HCT116 (cell line): ENCODE results near the gene ILDR2. TPM values are rescaled to one million over a fixed set of nuclear protein-coding genes. Genes with fewer than 3 reads are reported as not detected.

Source experiments
- ATAC-seq: fragments of 200-7000 bp; cut with Tn5 transposase; 2 replicates; pipeline ENCODE4 v1.9.1; 2020; ENCODE audit warnings: mild to moderate bottlenecking, moderate library complexity
- BruUV-seq: library from RNA; stranded (reverse); fragments of 400-500 nt; replicated peaks from 2 replicates; lab custom pipeline; 2021; lab: Mats Ljungman, UMichigan
- CTCF ChIA-PET: fragments of 300-600 bp; sonication (Branson Sonifier 250); formaldehyde crosslinking; loops from one replicate; lab custom pipeline; 2021; ENCODE audit warnings: antibody characterized with exemption; lab: Charles Lee
- POLR2A ChIA-PET: fragments of 300-600, 350-600 bp; sonication (Branson Sonifier 250); formaldehyde crosslinking; loops from one replicate; lab custom pipeline; 2021; ENCODE audit warnings: antibody characterized with exemption; lab: Charles Lee
- RAD21 ChIA-PET, 2 experiments: fragments of 300-600 bp; sonication (Branson Sonifier 250); formaldehyde crosslinking; loops; one replicate each; lab custom pipeline; 2023; ENCODE audit warnings: low total read pairs in 2 of 2; ENCODE audit not compliant: uncharacterized antibody in 2 of 2, unreplicated experiment in 2 of 2, low non-redundant PET in 1 of 2; lab: Charles Lee
- DNase-seq: peaks from one replicate; pipeline ENCODE4 v3.0.0-alpha.2; 2010; ENCODE audit warnings: low read depth, low spot score
- H2AFZ ChIP-seq: fragments of 200-600 bp; shearing (Covaris generic), sonication (generic); 2 replicates; pipeline ENCODE4 v1.6.1; 2017; ENCODE audit warnings: low read depth, mixed run types, mixed read lengths, antibody characterized with exemption, low read length; ENCODE audit not compliant: poor library complexity, severe bottlenecking
- H3K27ac ChIP-seq: 2 replicates; pipeline ENCODE4 v1.5.1; 2012; ENCODE audit warnings: low read depth, low read length
- H3K27me3 ChIP-seq: fragments of 200-600 bp; sonication (generic); 2 replicates; pipeline ENCODE4 v1.6.1; 2016; ENCODE audit warnings: mixed run types, low read length, mixed read lengths; ENCODE audit not compliant: insufficient read depth
- H3K36me3 ChIP-seq, 2 experiments: fragments of 200-500 bp in 1 of 2; fragments of 200-600 bp in 1 of 2; sonication (Bioruptor generic) in 1 of 2; sonication (generic) in 1 of 2; 2 replicates each; pipeline versions ENCODE4 v1.5.1 to v1.6.1; 2014 to 2016; ENCODE audit warnings: low read length in 2 of 2, inconsistent platforms in 1 of 2, mixed read lengths in 1 of 2, mixed run types in 1 of 2; ENCODE audit not compliant: insufficient read depth in 2 of 2, control insufficient read depth in 1 of 2
- H3K4me1 ChIP-seq, 2 experiments: fragments of 200-600 bp in 1 of 2; sonication (generic) in 1 of 2; 2 replicates each; pipeline versions ENCODE4 v1.5.1 to v1.6.1; 2012 to 2017; ENCODE audit warnings: low read length in 2 of 2, inconsistent platforms in 1 of 2, mild to moderate bottlenecking in 1 of 2, mixed read lengths in 1 of 2, mixed run types in 1 of 2, moderate library complexity in 1 of 2; ENCODE audit not compliant: insufficient read depth in 2 of 2, control insufficient read depth in 1 of 2
- H3K4me2 ChIP-seq: fragments of 200-600 bp; sonication (generic); 2 replicates; pipeline ENCODE4 v1.6.1; 2017; ENCODE audit warnings: mixed run types, low read length, mixed read lengths
- H3K4me3 ChIP-seq, 2 experiments: fragments of 200-600 bp in 1 of 2; sonication (generic) in 1 of 2; replicated peaks in 1 of 2; 2 replicates each; pipeline ENCODE4 v1.5.1; 2011 to 2016; ENCODE audit warnings: low read length in 2 of 2, control low read depth in 1 of 2, low read depth in 1 of 2, mild to moderate bottlenecking in 1 of 2, mixed read lengths in 1 of 2, mixed run types in 1 of 2
- H3K79me2 ChIP-seq: fragments of 200-600 bp; sonication (generic); 2 replicates; pipeline ENCODE4 v1.6.1; 2017; ENCODE audit warnings: mild to moderate bottlenecking, mixed run types, low read length, moderate library complexity, mixed read lengths; ENCODE audit not compliant: insufficient read depth
- H3K9ac ChIP-seq: fragments of 200-600 bp; sonication (generic); 2 replicates; pipeline ENCODE4 v1.6.1; 2016; ENCODE audit warnings: low read length, mixed read lengths
- H3K9me2 ChIP-seq: fragments of 200-600 bp; sonication (generic), shearing (Covaris generic); 2 replicates; pipeline ENCODE4 v1.6.1; 2017; ENCODE audit warnings: mixed run types, mild to moderate bottlenecking, moderate library complexity; ENCODE audit not compliant: insufficient read depth
- H3K9me3 ChIP-seq, 2 experiments: fragments of 200-500 bp in 1 of 2; fragments of 200-600 bp in 1 of 2; sonication (Bioruptor generic) in 1 of 2; sonication (generic) in 1 of 2; 2 replicates each; pipeline ENCODE4 v1.6.1; 2014 to 2017; ENCODE audit warnings: low read length in 2 of 2, mixed read lengths in 2 of 2, inconsistent platforms in 1 of 2, low read depth in 1 of 2, mild to moderate bottlenecking in 1 of 2, mixed run types in 1 of 2, moderate library complexity in 1 of 2; ENCODE audit not compliant: control insufficient read depth in 1 of 2, insufficient read depth in 1 of 2
- H4K20me1 ChIP-seq: fragments of 200-600 bp; sonication (generic), shearing (Covaris generic); 2 replicates; pipeline ENCODE4 v1.6.1; 2017; ENCODE audit warnings: mixed run types, mild to moderate bottlenecking, moderate library complexity; ENCODE audit not compliant: insufficient read depth
- CBX3 ChIP-seq: IDR thresholded peaks from 2 replicates; pipeline ENCODE4 v1.6.1; 2012; ENCODE audit warnings: low read depth
- CEBPB ChIP-seq: IDR thresholded peaks from 2 replicates; pipeline ENCODE4 v1.6.1; 2012; ENCODE audit warnings: low read depth
- ELF1 ChIP-seq: IDR thresholded peaks from 2 replicates; pipeline ENCODE4 v1.6.1; 2012; ENCODE audit warnings: low read depth, borderline replicate concordance
- EZH2 ChIP-seq: fragments of 200-600 bp; sonication (generic); IDR thresholded peaks from 2 replicates; pipeline ENCODE4 v1.6.1; 2017; ENCODE audit warnings: antibody characterized with exemption, mixed run types
- EZH2phosphoT487 ChIP-seq: fragments of 200-600 bp; IDR thresholded peaks from 2 replicates; pipeline ENCODE4 v1.6.1; 2018; ENCODE audit warnings: antibody characterized with exemption, borderline replicate concordance
- FOSL1 ChIP-seq: IDR thresholded peaks from 2 replicates; pipeline ENCODE4 v1.6.1; 2012; ENCODE audit warnings: low read depth
- JUND ChIP-seq: IDR thresholded peaks from 2 replicates; pipeline ENCODE4 v1.6.1; 2012
- POLR2A ChIP-seq: IDR thresholded peaks from 2 replicates; pipeline ENCODE4 v1.7.0; 2011; ENCODE audit warnings: borderline replicate concordance; ENCODE audit not compliant: insufficient read depth, insufficient read length; ENCODE audit errors: extremely low read depth
- POLR2AphosphoS5 ChIP-seq: IDR thresholded peaks from 2 replicates; pipeline ENCODE4 v1.6.1; 2011; ENCODE audit warnings: mild to moderate bottlenecking, low read depth, low read length, moderate library complexity
- SIN3A ChIP-seq: IDR thresholded peaks from 2 replicates; pipeline ENCODE4 v1.6.1; 2012; ENCODE audit warnings: low read depth
- SP1 ChIP-seq: IDR thresholded peaks from 2 replicates; pipeline ENCODE4 v1.6.1; 2012; ENCODE audit warnings: low read depth
- SRF ChIP-seq: IDR thresholded peaks from 2 replicates; pipeline ENCODE4 v1.6.1; 2012; ENCODE audit warnings: low read depth
- TCF7L2 ChIP-seq: IDR thresholded peaks from 2 replicates; pipeline ENCODE4 v1.7.0; 2011; ENCODE audit warnings: borderline replicate concordance, inconsistent platforms; ENCODE audit not compliant: insufficient read depth, insufficient read length; ENCODE audit errors: extremely low read depth
- ZFX ChIP-seq: fragments of 450-650 bp; IDR thresholded peaks from 2 replicates; pipeline ENCODE4 v1.6.1; 2017
- ZNF274 ChIP-seq: fragments of 200-500 bp; sonication (Bioruptor generic); IDR thresholded peaks from 2 replicates; pipeline ENCODE4 v1.6.1; 2014; ENCODE audit warnings: mild to moderate bottlenecking, low read depth, low read length, inconsistent platforms
- intact Hi-C: fragments of 100-400 bp; cut with micrococcal nuclease; formaldehyde crosslinking; loops from 2 replicates; pipeline ENCODE4 v1.10.0; 2022
- total RNA-seq: library from RNA; stranded (reverse); gene quantifications from one replicate; pipeline ENCODE4 v1.2.1, GENCODE V29; 2021; ENCODE audit not compliant: unreplicated experiment
- TF ChIP-seq, protein P1 (sequence below): IDR thresholded peaks from 2 replicates; pipeline ENCODE4 v1.6.1; 2012
- TF ChIP-seq, protein P2 (sequence below): IDR thresholded peaks from 2 replicates; pipeline ENCODE4 v1.6.1; 2011; ENCODE audit warnings: mild to moderate bottlenecking, low read length, moderate library complexity; ENCODE audit not compliant: insufficient replicate concordance; ENCODE audit errors: extremely low read depth
- TF ChIP-seq, protein P3 (sequence below), 3 experiments: fragments of 200-600 bp in 1 of 3; sonication (generic) in 1 of 3; IDR thresholded peaks in 2 of 3; conservative IDR thresholded peaks in 1 of 3; 2 replicates each; pipeline ENCODE4 v1.5.1; 2012 to 2017; ENCODE audit warnings: low read depth in 2 of 3, low read length in 2 of 3, antibody characterized with exemption in 1 of 3, borderline replicate concordance in 1 of 3, control low read depth in 1 of 3, mild to moderate bottlenecking in 1 of 3, mixed read lengths in 1 of 3, mixed run types in 1 of 3, moderate library complexity in 1 of 3; ENCODE audit not compliant: insufficient read depth in 1 of 3
- TF ChIP-seq, protein P4 (sequence below): IDR thresholded peaks from 2 replicates; pipeline ENCODE4 v1.6.1; 2012; ENCODE audit warnings: low read depth

The ILDR2 gene
- total RNA-seq, 1 experiment from 2014 or later, result 2.4 TPM

DNA sequence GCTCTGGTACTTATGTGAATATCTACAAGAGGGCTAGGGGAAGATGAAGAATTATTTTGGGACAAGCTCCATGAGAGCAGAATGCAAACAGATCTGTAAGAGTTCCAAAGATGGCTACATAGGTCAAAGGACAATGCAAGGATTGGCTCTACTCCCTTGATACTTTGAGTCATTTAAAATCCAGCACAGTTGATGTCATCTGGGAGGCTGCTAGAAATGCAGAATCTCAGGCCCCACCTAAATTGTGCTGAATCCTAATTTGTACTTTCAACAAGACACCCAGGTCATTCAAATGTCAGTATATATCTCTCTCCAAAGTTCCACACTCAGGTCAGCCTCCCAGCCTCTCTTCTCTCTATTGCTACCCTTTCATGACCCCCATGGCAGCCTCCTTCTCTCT, 75.6 kb downstream of the ILDR2 start:
- Histone ChIP-seq H3K27ac (no peak overlapping the region), H3K9ac (no peak overlapping the region), H3K36me3 (no peaks in the 10 kb centered on the region), H3K79me2 (no peaks in the 10 kb centered on the region), H3K4me3 (no peak overlapping the region), H3K4me2 (no peak overlapping the region), H3K9me3 (no peaks in the 10 kb centered on the region; a peak in 1 of 4 replicates), H3K4me1 (peaks cover 0 to 8% of the 10 kb centered on the region in 2 experiments; a peak in 1 of 4 replicates), H3K27me3 (no peaks in the 10 kb centered on the region), H2AFZ (no peak overlapping the region), H4K20me1 (no peaks in the 10 kb centered on the region), H3K9me2 (no peaks in the 10 kb centered on the region)
- ChIA-PET RAD21 (no interaction called here), POLR2A (no interaction called here), CTCF (no interaction called here)
- DNase-seq, result no peak
- ATAC-seq, result no peak
- no peak for TF ChIP-seq EZH2
- TF ChIP-seq JUND, result no peak
- no peak for TF ChIP-seq ZFX
- TF ChIP-seq, protein P1, sequence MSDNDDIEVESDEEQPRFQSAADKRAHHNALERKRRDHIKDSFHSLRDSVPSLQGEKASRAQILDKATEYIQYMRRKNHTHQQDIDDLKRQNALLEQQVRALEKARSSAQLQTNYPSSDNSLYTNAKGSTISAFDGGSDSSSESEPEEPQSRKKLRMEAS, result no peak
- TF ChIP-seq, protein P2, sequence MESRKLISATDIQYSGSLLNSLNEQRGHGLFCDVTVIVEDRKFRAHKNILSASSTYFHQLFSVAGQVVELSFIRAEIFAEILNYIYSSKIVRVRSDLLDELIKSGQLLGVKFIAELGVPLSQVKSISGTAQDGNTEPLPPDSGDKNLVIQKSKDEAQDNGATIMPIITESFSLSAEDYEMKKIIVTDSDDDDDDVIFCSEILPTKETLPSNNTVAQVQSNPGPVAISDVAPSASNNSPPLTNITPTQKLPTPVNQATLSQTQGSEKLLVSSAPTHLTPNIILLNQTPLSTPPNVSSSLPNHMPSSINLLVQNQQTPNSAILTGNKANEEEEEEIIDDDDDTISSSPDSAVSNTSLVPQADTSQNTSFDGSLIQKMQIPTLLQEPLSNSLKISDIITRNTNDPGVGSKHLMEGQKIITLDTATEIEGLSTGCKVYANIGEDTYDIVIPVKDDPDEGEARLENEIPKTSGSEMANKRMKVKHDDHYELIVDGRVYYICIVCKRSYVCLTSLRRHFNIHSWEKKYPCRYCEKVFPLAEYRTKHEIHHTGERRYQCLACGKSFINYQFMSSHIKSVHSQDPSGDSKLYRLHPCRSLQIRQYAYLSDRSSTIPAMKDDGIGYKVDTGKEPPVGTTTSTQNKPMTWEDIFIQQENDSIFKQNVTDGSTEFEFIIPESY, result no peak
- TF ChIP-seq SP1, result no peak
- no peak for TF ChIP-seq EZH2phosphoT487
- no peak for TF ChIP-seq POLR2A
- TF ChIP-seq SRF, result no peak
- TF ChIP-seq TCF7L2, result no peak
- no peak for TF ChIP-seq CBX3
- TF ChIP-seq, protein P3, sequence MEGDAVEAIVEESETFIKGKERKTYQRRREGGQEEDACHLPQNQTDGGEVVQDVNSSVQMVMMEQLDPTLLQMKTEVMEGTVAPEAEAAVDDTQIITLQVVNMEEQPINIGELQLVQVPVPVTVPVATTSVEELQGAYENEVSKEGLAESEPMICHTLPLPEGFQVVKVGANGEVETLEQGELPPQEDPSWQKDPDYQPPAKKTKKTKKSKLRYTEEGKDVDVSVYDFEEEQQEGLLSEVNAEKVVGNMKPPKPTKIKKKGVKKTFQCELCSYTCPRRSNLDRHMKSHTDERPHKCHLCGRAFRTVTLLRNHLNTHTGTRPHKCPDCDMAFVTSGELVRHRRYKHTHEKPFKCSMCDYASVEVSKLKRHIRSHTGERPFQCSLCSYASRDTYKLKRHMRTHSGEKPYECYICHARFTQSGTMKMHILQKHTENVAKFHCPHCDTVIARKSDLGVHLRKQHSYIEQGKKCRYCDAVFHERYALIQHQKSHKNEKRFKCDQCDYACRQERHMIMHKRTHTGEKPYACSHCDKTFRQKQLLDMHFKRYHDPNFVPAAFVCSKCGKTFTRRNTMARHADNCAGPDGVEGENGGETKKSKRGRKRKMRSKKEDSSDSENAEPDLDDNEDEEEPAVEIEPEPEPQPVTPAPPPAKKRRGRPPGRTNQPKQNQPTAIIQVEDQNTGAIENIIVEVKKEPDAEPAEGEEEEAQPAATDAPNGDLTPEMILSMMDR (IDR thresholded peaks at IDR 0.05 in 2 of 3, conservative IDR thresholded peaks at IDR 0.05 in 1 of 3; ENCODE audit: borderline replicate concordance in 1 of 3, insufficient read depth in 1 of 3, low read depth in 2 of 3, low read length in 2 of 3), result no peak
- TF ChIP-seq SIN3A, result no peak
- TF ChIP-seq CEBPB, result no peak
- TF ChIP-seq ZNF274, result no peak
- TF ChIP-seq POLR2AphosphoS5, result no peak
- no peak for TF ChIP-seq ELF1
- TF ChIP-seq, protein P4, sequence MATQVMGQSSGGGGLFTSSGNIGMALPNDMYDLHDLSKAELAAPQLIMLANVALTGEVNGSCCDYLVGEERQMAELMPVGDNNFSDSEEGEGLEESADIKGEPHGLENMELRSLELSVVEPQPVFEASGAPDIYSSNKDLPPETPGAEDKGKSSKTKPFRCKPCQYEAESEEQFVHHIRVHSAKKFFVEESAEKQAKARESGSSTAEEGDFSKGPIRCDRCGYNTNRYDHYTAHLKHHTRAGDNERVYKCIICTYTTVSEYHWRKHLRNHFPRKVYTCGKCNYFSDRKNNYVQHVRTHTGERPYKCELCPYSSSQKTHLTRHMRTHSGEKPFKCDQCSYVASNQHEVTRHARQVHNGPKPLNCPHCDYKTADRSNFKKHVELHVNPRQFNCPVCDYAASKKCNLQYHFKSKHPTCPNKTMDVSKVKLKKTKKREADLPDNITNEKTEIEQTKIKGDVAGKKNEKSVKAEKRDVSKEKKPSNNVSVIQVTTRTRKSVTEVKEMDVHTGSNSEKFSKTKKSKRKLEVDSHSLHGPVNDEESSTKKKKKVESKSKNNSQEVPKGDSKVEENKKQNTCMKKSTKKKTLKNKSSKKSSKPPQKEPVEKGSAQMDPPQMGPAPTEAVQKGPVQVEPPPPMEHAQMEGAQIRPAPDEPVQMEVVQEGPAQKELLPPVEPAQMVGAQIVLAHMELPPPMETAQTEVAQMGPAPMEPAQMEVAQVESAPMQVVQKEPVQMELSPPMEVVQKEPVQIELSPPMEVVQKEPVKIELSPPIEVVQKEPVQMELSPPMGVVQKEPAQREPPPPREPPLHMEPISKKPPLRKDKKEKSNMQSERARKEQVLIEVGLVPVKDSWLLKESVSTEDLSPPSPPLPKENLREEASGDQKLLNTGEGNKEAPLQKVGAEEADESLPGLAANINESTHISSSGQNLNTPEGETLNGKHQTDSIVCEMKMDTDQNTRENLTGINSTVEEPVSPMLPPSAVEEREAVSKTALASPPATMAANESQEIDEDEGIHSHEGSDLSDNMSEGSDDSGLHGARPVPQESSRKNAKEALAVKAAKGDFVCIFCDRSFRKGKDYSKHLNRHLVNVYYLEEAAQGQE, result no peak
- no peak for TF ChIP-seq FOSL1
- BruUV-seq, result no TSS peak
- intact Hi-C loops, result no loop called here
